Chondrocyte (in vitro differentiated cells): ENCODE measurements around the gene DCUN1D3. TPM values are rescaled to one million over a fixed set of nuclear protein-coding genes. Genes with fewer than 3 reads are reported as not detected.
A peak's percentile ranks its signal among the peaks of the same experiment; 100 is the strongest.

Experiments used
- DNase-seq: peaks from one replicate; pipeline ENCODE4 v3.0.0; 2021; ENCODE audit warnings: mixed read lengths, low spot score
- H3K27ac Mint-ChIP-seq: one replicate; pipeline ENCODE4 v1.8.0; 2021; ENCODE audit warnings: mild to moderate bottlenecking, moderate library complexity, mixed read lengths; ENCODE audit not compliant: unreplicated experiment
- H3K27me3 Mint-ChIP-seq: 2 replicates; pipeline ENCODE4 v1.8.0; 2021; ENCODE audit warnings: low read depth, mixed read lengths
- H3K36me3 Mint-ChIP-seq: 2 replicates; pipeline ENCODE4 v1.8.0; 2021; ENCODE audit warnings: low read depth, mixed read lengths
- H3K4me1 Mint-ChIP-seq: 2 replicates; pipeline ENCODE4 v1.8.0; 2021; ENCODE audit warnings: low read depth, mild to moderate bottlenecking, mixed read lengths
- H3K4me3 Mint-ChIP-seq: one replicate; pipeline ENCODE4 v1.8.0; 2021; ENCODE audit warnings: mild to moderate bottlenecking, moderate library complexity, mixed read lengths; ENCODE audit not compliant: unreplicated experiment
- H3K9me3 Mint-ChIP-seq: 2 replicates; pipeline ENCODE4 v1.8.0; 2021; ENCODE audit warnings: low read depth, mixed read lengths
- CTCF ChIP-seq: fragments of 200-600 bp; sonication (generic); IDR thresholded peaks from 2 replicates; pipeline ENCODE4 v1.5.0; 2021; ENCODE audit warnings: antibody characterized with exemption, mild to moderate bottlenecking, moderate library complexity
- total RNA-seq: library from RNA; stranded (reverse); gene quantifications from 3 replicates; pipeline ENCODE4 v1.2.1, GENCODE V29; 2021

Gene DCUN1D3
- total RNA-seq, 1 donor from 2014 or later: 44.4 TPM

DNA sequence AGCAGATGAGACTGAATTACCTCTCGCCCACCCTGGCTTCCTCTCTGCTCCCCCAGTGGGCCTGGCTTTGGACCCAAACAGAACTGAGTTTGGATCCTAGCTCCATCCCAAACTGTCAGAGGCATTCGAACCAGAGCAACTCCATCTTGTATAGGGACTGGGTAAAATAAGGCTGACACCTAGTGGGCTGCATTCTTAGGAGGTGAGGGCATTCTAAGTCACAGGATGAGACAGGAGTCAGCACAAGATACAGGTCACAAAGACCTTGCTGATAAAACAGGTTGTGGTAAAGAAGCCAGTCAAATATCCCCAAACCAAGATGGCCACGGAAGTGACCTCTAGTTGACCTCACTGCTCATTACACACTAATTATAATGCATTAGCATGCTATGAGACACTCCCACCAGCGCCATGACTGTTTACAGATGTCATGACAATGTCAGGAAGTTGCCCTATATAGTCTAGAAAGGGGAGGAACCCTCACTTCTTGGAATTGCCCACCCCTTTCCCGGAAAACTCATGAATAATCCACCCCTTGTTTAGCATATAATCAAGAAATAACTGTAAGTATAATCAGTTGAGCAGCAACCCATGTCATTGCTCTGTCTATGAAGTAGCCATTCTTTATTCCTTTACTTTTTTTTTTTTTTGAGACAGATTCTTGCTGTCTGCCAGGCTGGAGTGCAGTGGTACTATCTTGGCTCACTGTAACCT is 44.9 kb upstream of the DCUN1D3 start:
- TF ChIP-seq CTCF: peak; percentile 48
- no peak overlapping the region for H3K4me3 Mint-ChIP-seq
- H3K4me1 Mint-ChIP-seq: no peaks in the 10 kb centered on the region
- peaks cover 2% of the 10 kb centered on the region for H3K36me3 Mint-ChIP-seq
- peaks cover 2% of the 10 kb centered on the region for H3K27me3 Mint-ChIP-seq
- no peaks in the 10 kb centered on the region for H3K9me3 Mint-ChIP-seq
- H3K27ac Mint-ChIP-seq: no peak overlapping the region
- no peak for DNase-seq

GRCh38 chr16:20942256-20942655 is 42.1 kb upstream of the DCUN1D3 start:
- no peak for TF ChIP-seq CTCF
- Mint-ChIP-seq H3K4me3 (no peak overlapping the region), H3K36me3 (no peaks in the 10 kb centered on the region), H3K4me1 (peaks cover 5% of the 10 kb centered on the region), H3K27ac (no peak overlapping the region), H3K27me3 (no peaks in the 10 kb centered on the region), H3K9me3 (no peaks in the 10 kb centered on the region)
- no peak for DNase-seq

GRCh38 chr16:20941636-20941926 is 41.4 kb upstream of the DCUN1D3 start:
- no peaks in the 10 kb centered on the region for H3K9me3 Mint-ChIP-seq
- H3K36me3 Mint-ChIP-seq: no peaks in the 10 kb centered on the region
- no peak for TF ChIP-seq CTCF
- no peak overlapping the region for H3K27ac Mint-ChIP-seq
- no peak overlapping the region for H3K4me3 Mint-ChIP-seq
- no peaks in the 10 kb centered on the region for H3K27me3 Mint-ChIP-seq
- DNase-seq: peak; percentile 59
- peaks cover 5% of the 10 kb centered on the region for H3K4me1 Mint-ChIP-seq

DNA sequence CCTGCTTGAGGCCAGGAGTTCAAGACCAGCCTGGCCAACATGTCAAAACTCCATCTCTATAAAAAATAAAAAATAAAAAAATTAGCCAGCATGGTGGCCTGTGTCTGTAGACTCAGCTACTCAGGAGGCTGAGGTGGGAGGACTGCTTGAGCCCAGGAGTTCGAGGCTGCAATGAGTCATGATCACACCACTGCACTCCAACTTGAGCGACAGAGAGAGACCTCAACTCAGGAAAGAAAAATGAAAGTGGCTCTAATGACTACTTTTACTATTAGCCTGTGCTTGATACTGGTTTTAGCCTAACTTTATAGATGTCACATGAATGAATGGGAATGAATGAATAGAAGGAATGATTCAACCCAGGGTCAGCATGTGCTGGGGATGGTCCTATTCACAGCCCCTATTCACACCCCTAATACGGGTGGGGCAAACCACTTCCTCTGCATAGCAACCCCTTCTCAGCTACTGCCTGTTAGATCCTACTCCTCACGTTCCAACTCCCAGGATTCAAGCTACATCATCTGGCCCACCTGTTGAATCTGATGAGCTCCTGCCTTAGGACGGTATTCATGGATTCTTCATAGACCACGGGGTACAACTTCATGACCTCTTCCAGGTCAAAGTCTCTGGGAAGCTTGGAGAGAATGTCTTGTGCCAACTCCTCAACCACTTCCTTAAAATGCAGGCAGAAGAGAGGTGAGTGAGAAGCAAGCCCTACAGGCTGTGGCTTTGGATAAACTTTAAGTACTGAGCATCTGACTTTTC is 40.9 kb upstream of the DCUN1D3 start:
- H3K27ac Mint-ChIP-seq: no peak overlapping the region
- DNase-seq: no peak
- H3K36me3 Mint-ChIP-seq: no peaks in the 10 kb centered on the region
- TF ChIP-seq CTCF: no peak
- H3K4me3 Mint-ChIP-seq: no peak overlapping the region
- H3K9me3 Mint-ChIP-seq: no peaks in the 10 kb centered on the region
- peaks cover 5% of the 10 kb centered on the region for H3K4me1 Mint-ChIP-seq
- no peaks in the 10 kb centered on the region for H3K27me3 Mint-ChIP-seq

DNA sequence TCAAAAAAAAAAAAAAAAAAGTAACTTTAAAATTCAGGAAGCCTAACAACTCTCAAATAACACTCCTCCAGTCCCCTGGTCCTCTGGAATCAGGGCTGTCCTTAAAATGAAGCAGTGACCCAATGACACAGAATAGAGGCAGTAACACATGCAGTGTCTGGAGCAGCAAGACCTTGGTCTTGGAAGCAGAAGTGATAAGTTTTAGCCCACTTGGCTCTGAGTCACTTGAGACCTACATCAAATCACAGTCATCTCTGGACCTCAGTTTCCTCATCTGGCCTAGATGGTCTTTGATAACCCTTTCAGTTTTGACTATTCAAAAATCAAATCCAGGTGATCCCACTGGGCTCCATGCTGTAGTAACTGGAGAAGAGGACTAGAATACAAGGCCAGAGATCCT is 39.5 kb upstream of the DCUN1D3 start:
- Mint-ChIP-seq H3K27me3 (no peaks in the 10 kb centered on the region), H3K4me1 (peaks cover 5% of the 10 kb centered on the region), H3K36me3 (no peaks in the 10 kb centered on the region), H3K27ac (no peak overlapping the region), H3K9me3 (no peaks in the 10 kb centered on the region), H3K4me3 (no peak overlapping the region)
- no peak for TF ChIP-seq CTCF
- no peak for DNase-seq
